ENCODE data around the gene BAIAP3. TPM values are rescaled to one million over a fixed set of nuclear protein-coding genes. Genes with fewer than 3 reads are reported as not detected.

The BAIAP3 gene
- total RNA-seq, 1 experiment from 2014 or later, result 44.7 TPM

DNA sequence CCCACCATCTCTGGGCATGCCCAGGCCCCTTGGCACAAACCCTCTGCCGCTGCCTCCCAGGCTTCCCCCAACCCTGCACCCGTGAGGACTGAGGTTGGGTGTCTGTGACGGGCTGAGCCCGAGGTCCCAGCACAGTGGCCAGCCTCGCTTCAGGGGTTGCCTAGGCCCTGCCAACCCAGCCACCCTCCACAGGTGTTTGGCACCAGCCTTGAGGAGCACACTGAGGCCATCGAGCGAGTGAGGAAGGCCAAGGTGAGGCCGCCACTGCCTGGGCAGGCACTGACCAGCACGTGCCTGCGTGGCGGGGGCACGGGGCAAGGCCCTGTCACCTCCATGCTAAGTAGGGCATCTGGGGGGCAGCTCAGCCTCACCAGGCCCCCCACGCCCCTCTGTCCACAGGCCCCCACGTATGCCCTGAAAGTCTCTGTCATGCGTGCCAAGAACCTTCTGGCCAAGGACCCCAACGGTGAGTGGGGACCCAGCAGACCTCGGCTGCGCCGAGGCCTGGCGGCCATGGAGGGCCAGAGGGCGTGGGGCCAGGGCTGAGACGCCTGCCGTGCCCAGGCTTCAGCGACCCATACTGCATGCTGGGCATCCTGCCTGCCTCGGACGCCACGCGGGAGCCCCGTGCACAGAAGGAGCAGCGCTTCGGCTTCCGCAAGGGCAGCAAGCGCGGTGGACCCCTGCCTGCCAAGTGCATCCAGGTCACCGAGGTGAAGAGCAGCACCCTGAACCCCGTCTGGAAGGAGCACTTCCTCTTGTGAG is 7.5 kb downstream of the BAIAP3 start:
- Histone ChIP-seq H3K27ac (ENCODE audit: low read depth, low read length) (no peak overlapping the region), H3K27me3 (ENCODE audit: insufficient read depth, low read length) (no peaks in the 10 kb centered on the region), H3K9me2 (ENCODE audit: insufficient read depth) (no peaks in the 10 kb centered on the region), H4K20me1 (ENCODE audit: insufficient read depth) (no peaks in the 10 kb centered on the region), H3K4me2 (ENCODE audit: low read length) (no peak overlapping the region), H3K9ac (ENCODE audit: low read length) (no peak overlapping the region), H3K4me1 (ENCODE audit: control insufficient read depth in 1 of 2, insufficient read depth in 2 of 2, low read length in 2 of 2) (peaks cover 9 to 20% of the 10 kb centered on the region in 2 experiments; a peak in 3 of 4 replicates), H3K9me3 (ENCODE audit: control insufficient read depth in 1 of 2, insufficient read depth in 1 of 2, low read depth in 1 of 2, low read length in 2 of 2) (no peaks in the 10 kb centered on the region), H3K4me3 (replicated peaks in 1 of 2; ENCODE audit: low read depth in 1 of 2, low read length in 2 of 2) (no peak overlapping the region), H2AFZ (ENCODE audit: low read depth, low read length, poor library complexity, severe bottlenecking) (no peak overlapping the region), H3K36me3 (ENCODE audit: control insufficient read depth in 1 of 2, insufficient read depth in 2 of 2, low read length in 2 of 2) (no peaks in the 10 kb centered on the region), H3K79me2 (ENCODE audit: insufficient read depth, low read length) (no peaks in the 10 kb centered on the region)
- ChIA-PET RAD21 (ENCODE audit: low non-redundant PET in 1 of 2, low total read pairs in 2 of 2, uncharacterized antibody in 2 of 2, unreplicated experiment in 2 of 2) (no interaction called here), POLR2A (no interaction called here), CTCF (no interaction called here)
- DNase-seq (ENCODE audit: low read depth, low spot score) (no peak), ATAC-seq (no peak)
- TF ChIP-seq POLR2AphosphoS5 (IDR thresholded peaks at IDR 0.05; ENCODE audit: low read depth, low read length), result no peak
- TF ChIP-seq RAD21 (IDR thresholded peaks at IDR 0.05; ENCODE audit: low read depth), result no peak
- TF ChIP-seq SRF (IDR thresholded peaks at IDR 0.05; ENCODE audit: low read depth), result no peak
- no TSS peak for BruUV-seq (replicated peaks)
- intact Hi-C loops (cut with micrococcal nuclease), result no loop called here

DNA sequence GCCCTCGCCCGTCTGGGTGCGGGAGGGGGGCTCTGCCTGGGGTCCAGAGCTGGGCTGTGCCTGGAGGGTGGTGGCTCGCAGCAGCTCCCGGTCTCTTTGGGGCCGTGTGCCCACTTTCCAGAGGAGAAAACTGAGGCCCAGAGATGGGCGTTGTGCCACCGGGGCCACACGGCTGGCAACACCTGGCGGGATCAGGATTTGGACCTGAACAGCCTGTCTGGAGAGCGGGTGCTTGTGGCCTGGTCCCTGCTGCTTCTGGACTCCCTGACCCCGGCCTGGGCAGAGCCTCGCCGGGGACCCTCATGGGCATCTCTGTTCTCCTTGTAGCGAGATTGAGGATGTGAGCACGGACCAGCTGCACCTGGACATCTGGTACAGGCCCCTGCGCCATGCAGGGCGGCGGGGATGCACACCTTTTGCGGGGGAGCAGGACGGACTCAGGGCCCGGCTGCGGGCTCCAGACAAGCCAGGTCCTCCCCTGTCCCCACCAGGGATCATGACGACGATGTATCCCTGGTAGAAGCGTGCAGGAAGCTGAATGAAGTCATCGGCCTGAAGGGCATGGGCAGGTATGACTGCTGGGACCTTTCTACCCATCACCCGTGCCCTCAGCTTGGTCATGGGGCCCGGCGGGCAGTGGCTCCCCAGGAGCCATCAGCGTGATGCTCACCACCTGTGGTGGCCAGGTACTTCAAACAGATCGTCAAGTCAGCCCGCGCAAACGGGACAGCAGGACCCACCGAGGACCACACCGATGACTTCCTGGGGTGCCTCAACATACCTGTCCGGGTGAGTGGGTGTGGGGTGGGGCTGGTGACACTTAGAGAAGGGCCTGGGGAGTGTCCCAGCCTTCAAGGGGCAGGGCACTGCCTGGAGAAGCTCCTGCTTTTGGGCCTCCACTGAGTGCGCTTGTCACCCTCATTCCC is 8.3 kb downstream of the BAIAP3 start:
- Histone ChIP-seq H3K4me2 (ENCODE audit: low read length) (peak overlapping the region; percentile 59), H3K4me3 (replicated peaks in 1 of 2; ENCODE audit: low read depth in 1 of 2, low read length in 2 of 2) (no peak overlapping the region), H3K4me1 (ENCODE audit: control insufficient read depth in 1 of 2, insufficient read depth in 2 of 2, low read length in 2 of 2) (peaks cover 9 to 20% of the 10 kb centered on the region in 2 experiments; a peak in 3 of 4 replicates), H4K20me1 (ENCODE audit: insufficient read depth) (no peaks in the 10 kb centered on the region), H3K27ac (ENCODE audit: low read depth, low read length) (no peak overlapping the region), H3K9me2 (ENCODE audit: insufficient read depth) (no peaks in the 10 kb centered on the region), H3K27me3 (ENCODE audit: insufficient read depth, low read length) (no peaks in the 10 kb centered on the region), H3K36me3 (ENCODE audit: control insufficient read depth in 1 of 2, insufficient read depth in 2 of 2, low read length in 2 of 2) (no peaks in the 10 kb centered on the region), H3K79me2 (ENCODE audit: insufficient read depth, low read length) (no peaks in the 10 kb centered on the region), H3K9ac (ENCODE audit: low read length) (no peak overlapping the region), H2AFZ (ENCODE audit: low read depth, low read length, poor library complexity, severe bottlenecking) (no peak overlapping the region), H3K9me3 (ENCODE audit: control insufficient read depth in 1 of 2, insufficient read depth in 1 of 2, low read depth in 1 of 2, low read length in 2 of 2) (no peaks in the 10 kb centered on the region)
- RAD21 ChIA-PET (ENCODE audit: low non-redundant PET in 1 of 2, low total read pairs in 2 of 2, uncharacterized antibody in 2 of 2, unreplicated experiment in 2 of 2), result no interaction called here
- no peak for DNase-seq (ENCODE audit: low read depth, low spot score)
- no TSS peak for BruUV-seq (replicated peaks)
- POLR2A ChIA-PET, result interaction anchor here (1.2 kb wide), 1 partner anchor 8 kb away, joined by 10 read pairs; the partner anchor contains the start of gene BAIAP3
- intact Hi-C loops (cut with micrococcal nuclease), result no loop called here
- CTCF ChIA-PET, result no interaction called here
- ATAC-seq, result no peak
- TF ChIP-seq CTCF (IDR thresholded peaks at IDR 0.05 in 2 of 3, conservative IDR thresholded peaks at IDR 0.05 in 1 of 3; ENCODE audit: borderline replicate concordance in 1 of 3, insufficient read depth in 1 of 3, low read depth in 2 of 3, low read length in 2 of 3) (no peak), EZH2 (IDR thresholded peaks at IDR 0.05) (no peak)
- TF ChIP-seq, protein P1, sequence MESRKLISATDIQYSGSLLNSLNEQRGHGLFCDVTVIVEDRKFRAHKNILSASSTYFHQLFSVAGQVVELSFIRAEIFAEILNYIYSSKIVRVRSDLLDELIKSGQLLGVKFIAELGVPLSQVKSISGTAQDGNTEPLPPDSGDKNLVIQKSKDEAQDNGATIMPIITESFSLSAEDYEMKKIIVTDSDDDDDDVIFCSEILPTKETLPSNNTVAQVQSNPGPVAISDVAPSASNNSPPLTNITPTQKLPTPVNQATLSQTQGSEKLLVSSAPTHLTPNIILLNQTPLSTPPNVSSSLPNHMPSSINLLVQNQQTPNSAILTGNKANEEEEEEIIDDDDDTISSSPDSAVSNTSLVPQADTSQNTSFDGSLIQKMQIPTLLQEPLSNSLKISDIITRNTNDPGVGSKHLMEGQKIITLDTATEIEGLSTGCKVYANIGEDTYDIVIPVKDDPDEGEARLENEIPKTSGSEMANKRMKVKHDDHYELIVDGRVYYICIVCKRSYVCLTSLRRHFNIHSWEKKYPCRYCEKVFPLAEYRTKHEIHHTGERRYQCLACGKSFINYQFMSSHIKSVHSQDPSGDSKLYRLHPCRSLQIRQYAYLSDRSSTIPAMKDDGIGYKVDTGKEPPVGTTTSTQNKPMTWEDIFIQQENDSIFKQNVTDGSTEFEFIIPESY (IDR thresholded peaks at IDR 0.05; ENCODE audit: extremely low read depth, insufficient replicate concordance, low read length), result no peak
- TF ChIP-seq, protein P2, sequence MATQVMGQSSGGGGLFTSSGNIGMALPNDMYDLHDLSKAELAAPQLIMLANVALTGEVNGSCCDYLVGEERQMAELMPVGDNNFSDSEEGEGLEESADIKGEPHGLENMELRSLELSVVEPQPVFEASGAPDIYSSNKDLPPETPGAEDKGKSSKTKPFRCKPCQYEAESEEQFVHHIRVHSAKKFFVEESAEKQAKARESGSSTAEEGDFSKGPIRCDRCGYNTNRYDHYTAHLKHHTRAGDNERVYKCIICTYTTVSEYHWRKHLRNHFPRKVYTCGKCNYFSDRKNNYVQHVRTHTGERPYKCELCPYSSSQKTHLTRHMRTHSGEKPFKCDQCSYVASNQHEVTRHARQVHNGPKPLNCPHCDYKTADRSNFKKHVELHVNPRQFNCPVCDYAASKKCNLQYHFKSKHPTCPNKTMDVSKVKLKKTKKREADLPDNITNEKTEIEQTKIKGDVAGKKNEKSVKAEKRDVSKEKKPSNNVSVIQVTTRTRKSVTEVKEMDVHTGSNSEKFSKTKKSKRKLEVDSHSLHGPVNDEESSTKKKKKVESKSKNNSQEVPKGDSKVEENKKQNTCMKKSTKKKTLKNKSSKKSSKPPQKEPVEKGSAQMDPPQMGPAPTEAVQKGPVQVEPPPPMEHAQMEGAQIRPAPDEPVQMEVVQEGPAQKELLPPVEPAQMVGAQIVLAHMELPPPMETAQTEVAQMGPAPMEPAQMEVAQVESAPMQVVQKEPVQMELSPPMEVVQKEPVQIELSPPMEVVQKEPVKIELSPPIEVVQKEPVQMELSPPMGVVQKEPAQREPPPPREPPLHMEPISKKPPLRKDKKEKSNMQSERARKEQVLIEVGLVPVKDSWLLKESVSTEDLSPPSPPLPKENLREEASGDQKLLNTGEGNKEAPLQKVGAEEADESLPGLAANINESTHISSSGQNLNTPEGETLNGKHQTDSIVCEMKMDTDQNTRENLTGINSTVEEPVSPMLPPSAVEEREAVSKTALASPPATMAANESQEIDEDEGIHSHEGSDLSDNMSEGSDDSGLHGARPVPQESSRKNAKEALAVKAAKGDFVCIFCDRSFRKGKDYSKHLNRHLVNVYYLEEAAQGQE (IDR thresholded peaks at IDR 0.05; ENCODE audit: low read depth), result no peak
- TF ChIP-seq, protein P3, sequence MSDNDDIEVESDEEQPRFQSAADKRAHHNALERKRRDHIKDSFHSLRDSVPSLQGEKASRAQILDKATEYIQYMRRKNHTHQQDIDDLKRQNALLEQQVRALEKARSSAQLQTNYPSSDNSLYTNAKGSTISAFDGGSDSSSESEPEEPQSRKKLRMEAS (IDR thresholded peaks at IDR 0.05), result no peak
